Right cardiac atrium (tissue), 5 donors: Measurements from ENCODE around the gene ZEB1. TPM values are rescaled to one million over a fixed set of nuclear protein-coding genes. Genes with fewer than 3 reads are reported as not detected.

Experiments
- ATAC-seq, 2 donors: fragments of 200-7000 bp; cut with Tn5 transposase; one replicate each; pipeline versions ENCODE4 v1.8.0 to v1.9.1; 2020; ENCODE audit warnings: moderate library complexity in 2 of 2, mild to moderate bottlenecking in 1 of 2
- DNase-seq, 3 donors: peaks; one replicate each; pipeline ENCODE4 v3.0.0-alpha.2; 2020
- H3K27ac ChIP-seq: one replicate; pipeline ENCODE4 v1.5.1; 2013; ENCODE audit warnings: mild to moderate bottlenecking, low read length, control low read depth, moderate library complexity
- H3K27me3 ChIP-seq: one replicate; pipeline ENCODE4 v1.6.1; 2013; ENCODE audit not compliant: control insufficient read depth, insufficient read depth
- H3K4me1 ChIP-seq: one replicate; pipeline ENCODE4 v1.6.1; 2013; ENCODE audit warnings: low read length; ENCODE audit not compliant: control insufficient read depth, insufficient read depth
- H3K4me3 ChIP-seq: one replicate; pipeline ENCODE4 v1.5.1; 2013; ENCODE audit warnings: low read length, control low read depth
- H3K9me3 ChIP-seq: one replicate; pipeline ENCODE4 v1.6.1; 2013; ENCODE audit warnings: low read length; ENCODE audit not compliant: control insufficient read depth
- WGBS: extraction: QIAGEN DNeasy Blood & Tissue Kit; methylation state at CpG from one replicate; pipeline ENCODE4 v1.1.7; 2013; 5-methylcytosine and 5-hydroxymethylcytosine counted together
- intact Hi-C, 4 donors: fragments of 100-400 bp; cut with DNase I; formaldehyde crosslinking; loops; one replicate each; pipeline versions ENCODE4 v1.11.0 to v1.14.0; 2022 to 2023
- polyA plus RNA-seq: library from polyadenylated mRNA; stranded (reverse); fragments of 200-250 nt; gene quantifications from one replicate; pipeline ENCODE4 v1.2.3, GENCODE V29; 2013
- total RNA-seq, 4 donors: library from RNA; stranded (reverse); fragmentation: NEBNext Ultra II Directional; extraction: Animal tissue kit (Norgen Biotek cat#: 25700); gene quantifications; one replicate each; pipeline ENCODE4 v1.2.1, GENCODE V29; 2021
- donor health status: healthy with polysubstance abuse.
- donor health status: DM: no; HTN: yes; CAD: no.
- donor health status: DM: no; HTN: no; CAD: no.
- donor health status: DM: no; HTN: yes; CAD: no; lungs with severe emphysema.
- donor health status: DM: yes; HTN: yes; CAD: no.

ZEB1 gene
- total and polyA plus RNA-seq, 5 donors: 13.9 to 72.8 (median 67.0) TPM

GRCh38 chr10:31464552-31464951 is 145.5 kb downstream of the ZEB1 start:
- no peak for ATAC-seq
- WGBS: 97% methylated on average over 2 of the region's 2 CpGs
- Histone ChIP-seq H3K27ac (no peak overlapping the region), H3K9me3 (no peaks in the 10 kb centered on the region), H3K4me3 (no peak overlapping the region), H3K27me3 (no peaks in the 10 kb centered on the region), H3K4me1 (no peaks in the 10 kb centered on the region)
- no peak for DNase-seq
- intact Hi-C loops: no loop called here

GRCh38 chr10:31466313-31466712 is 147.3 kb downstream of the ZEB1 start:
- intact Hi-C loops: no loop called here
- no peak for DNase-seq
- Histone ChIP-seq H3K4me3 (no peak overlapping the region), H3K27me3 (no peaks in the 10 kb centered on the region), H3K4me1 (no peaks in the 10 kb centered on the region), H3K9me3 (no peaks in the 10 kb centered on the region), H3K27ac (no peak overlapping the region)
- ATAC-seq: no peak
- 87% methylated on average over 1 of the region's 1 CpG for WGBS

- peak; percentile 16 to 38 for ATAC-seq
Observed at GRCh38 chr10:31467791-31468535, 148.9 kb downstream of the ZEB1 start.

GRCh38 chr10:31468536-31468859 is 149.5 kb downstream of the ZEB1 start:
- no peaks in the 10 kb centered on the region for H3K27me3 ChIP-seq
- no peaks in the 10 kb centered on the region for H3K4me1 ChIP-seq
- DNase-seq (no peak), ATAC-seq (no peak)
- intact Hi-C loops: no loop called here
- no peak overlapping the region for H3K27ac ChIP-seq
- WGBS: 93% methylated on average over 2 of the region's 2 CpGs
- no peaks in the 10 kb centered on the region for H3K9me3 ChIP-seq
- no peak overlapping the region for H3K4me3 ChIP-seq

More at GRCh38 chr10:31467791-31468535, 148.9 kb downstream of the ZEB1 start:
- Histone ChIP-seq H3K27me3 (no peaks in the 10 kb centered on the region), H3K4me1 (no peaks in the 10 kb centered on the region), H3K4me3 (no peak overlapping the region), H3K9me3 (no peaks in the 10 kb centered on the region), H3K27ac (no peak overlapping the region)
- intact Hi-C loops: no loop called here
- 87% methylated on average over 4 of the region's 4 CpGs for WGBS
- peak in 2 of 3 donors; percentile 17 to 22 for DNase-seq

GRCh38 chr10:31475519-31475918 is 156.5 kb downstream of the ZEB1 start:
- no peak overlapping the region for H3K4me3 ChIP-seq
- ATAC-seq (no peak), DNase-seq (no peak)
- H3K27ac ChIP-seq: no peak overlapping the region
- no peaks in the 10 kb centered on the region for H3K27me3 ChIP-seq
- H3K9me3 ChIP-seq: no peaks in the 10 kb centered on the region
- no peaks in the 10 kb centered on the region for H3K4me1 ChIP-seq
- intact Hi-C loops: no loop called here

- ATAC-seq: no peak
- no peaks in the 10 kb centered on the region for H3K27me3 ChIP-seq
- intact Hi-C loops: no loop called here
- H3K4me1 ChIP-seq: no peaks in the 10 kb centered on the region
- no peak for DNase-seq
- no peaks in the 10 kb centered on the region for H3K9me3 ChIP-seq
- H3K27ac ChIP-seq: no peak overlapping the region
- no peak overlapping the region for H3K4me3 ChIP-seq
Observed at GRCh38 chr10:31476088-31476487, 157.1 kb downstream of the ZEB1 start.

- no peak overlapping the region for H3K4me3 ChIP-seq
- no peaks in the 10 kb centered on the region for H3K4me1 ChIP-seq
- no peaks in the 10 kb centered on the region for H3K27me3 ChIP-seq
- DNase-seq (no peak), ATAC-seq (no peak)
- 84% methylated on average over 1 of the region's 1 CpG for WGBS
- H3K27ac ChIP-seq: no peak overlapping the region
- intact Hi-C loops: no loop called here
- H3K9me3 ChIP-seq: no peaks in the 10 kb centered on the region
Observed at GRCh38 chr10:31477584-31477983, 158.6 kb downstream of the ZEB1 start.

GRCh38 chr10:31479752-31480151 is 160.7 kb downstream of the ZEB1 start:
- Histone ChIP-seq H3K27me3 (no peaks in the 10 kb centered on the region), H3K9me3 (no peaks in the 10 kb centered on the region), H3K4me3 (no peak overlapping the region), H3K27ac (no peak overlapping the region), H3K4me1 (no peaks in the 10 kb centered on the region)
- ATAC-seq (no peak), DNase-seq (no peak)
- intact Hi-C loops: loop anchor here in 2 of 4 donors (10.0 kb wide), 1 partner anchor 695 kb away; no protein-coding TSS in a partner anchor

- Histone ChIP-seq H3K27ac (no peak overlapping the region), H3K9me3 (no peaks in the 10 kb centered on the region), H3K4me1 (no peaks in the 10 kb centered on the region), H3K4me3 (no peak overlapping the region), H3K27me3 (no peaks in the 10 kb centered on the region)
- intact Hi-C loops: loop anchor here in 2 of 4 donors (10.0 kb wide), 1 partner anchor 699 kb away; no protein-coding TSS in a partner anchor
- ATAC-seq: no peak
- DNase-seq: no peak
- WGBS: 90% methylated on average over 2 of the region's 2 CpGs
Observed at GRCh38 chr10:31483546-31483945, 164.5 kb downstream of the ZEB1 start.

- no peaks in the 10 kb centered on the region for H3K9me3 ChIP-seq
- 71% methylated on average over 4 of the region's 4 CpGs for WGBS
- no peak overlapping the region for H3K4me3 ChIP-seq
- ATAC-seq: no peak
- no peaks in the 10 kb centered on the region for H3K27me3 ChIP-seq
- intact Hi-C loops: loop anchor here in 2 of 4 donors (10.0 kb wide), 1 partner anchor 700 kb away; no protein-coding TSS in a partner anchor
- no peak for DNase-seq
- H3K4me1 ChIP-seq: no peaks in the 10 kb centered on the region
- no peak overlapping the region for H3K27ac ChIP-seq
Observed at GRCh38 chr10:31484431-31485135, 165.6 kb downstream of the ZEB1 start.

- intact Hi-C loops: no loop called here
- no peaks in the 10 kb centered on the region for H3K27me3 ChIP-seq
- H3K4me1 ChIP-seq: no peaks in the 10 kb centered on the region
- ATAC-seq (no peak), DNase-seq (no peak)
- H3K4me3 ChIP-seq: no peak overlapping the region
- no peaks in the 10 kb centered on the region for H3K9me3 ChIP-seq
- 95% methylated on average over 1 of the region's 1 CpG for WGBS
- no peak overlapping the region for H3K27ac ChIP-seq
Observed at GRCh38 chr10:31490858-31491504, 172.0 kb downstream of the ZEB1 start.
